ENCODE results near the gene RETREG3. TPM values are rescaled to one million over a fixed set of nuclear protein-coding genes. Genes with fewer than 3 reads are reported as not detected.
"Not testable (repeated sequence)": the region's sequence is repeated elsewhere in the genome, so short reads cannot be mapped to it uniquely, and the experiment has no call there.

The RETREG3 gene
- total RNA-seq, 6 donors from 2014 or later: 47.1 to 89.7 (median 59.9) TPM

DNA sequence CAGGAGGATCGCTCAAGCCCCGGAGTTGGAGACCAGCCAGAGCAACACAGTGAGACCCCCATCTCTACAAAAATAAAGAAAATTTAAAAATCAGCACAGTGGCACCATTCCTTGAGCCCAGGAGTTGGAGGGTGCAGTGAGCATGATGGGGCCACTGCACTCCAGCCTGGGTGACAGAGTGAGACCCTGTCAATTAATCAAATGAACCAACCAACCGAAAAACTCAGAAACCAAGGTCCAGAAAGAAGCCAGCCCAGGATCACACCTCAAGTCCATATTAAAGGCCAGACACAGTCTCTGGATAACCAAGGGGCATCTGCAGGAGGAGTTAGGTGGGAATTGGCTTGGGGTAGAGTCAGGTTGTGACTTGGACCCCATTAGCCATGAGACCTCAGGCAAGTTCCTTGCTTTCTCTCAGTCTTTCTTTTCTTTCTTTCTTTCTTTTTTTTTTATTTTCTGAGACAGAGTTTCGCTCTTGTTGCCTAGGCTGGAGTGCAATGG, 54.0 kb downstream of the RETREG3 start:
- no peaks in the 10 kb centered on the region for H3K9me3 ChIP-seq
- no peaks in the 10 kb centered on the region for H3K27me3 ChIP-seq
- H3K4me1 ChIP-seq: peaks cover 17 to 43% (median 26%) of the 10 kb centered on the region in 4 donors
- ATAC-seq (ENCODE audit: low FRiP score in 2 of 2) (no peak), DNase-seq (no peak)
- H3K27ac ChIP-seq: peak overlapping the region; percentile 82 to 96 (median 94)
- TF ChIP-seq, protein P1, sequence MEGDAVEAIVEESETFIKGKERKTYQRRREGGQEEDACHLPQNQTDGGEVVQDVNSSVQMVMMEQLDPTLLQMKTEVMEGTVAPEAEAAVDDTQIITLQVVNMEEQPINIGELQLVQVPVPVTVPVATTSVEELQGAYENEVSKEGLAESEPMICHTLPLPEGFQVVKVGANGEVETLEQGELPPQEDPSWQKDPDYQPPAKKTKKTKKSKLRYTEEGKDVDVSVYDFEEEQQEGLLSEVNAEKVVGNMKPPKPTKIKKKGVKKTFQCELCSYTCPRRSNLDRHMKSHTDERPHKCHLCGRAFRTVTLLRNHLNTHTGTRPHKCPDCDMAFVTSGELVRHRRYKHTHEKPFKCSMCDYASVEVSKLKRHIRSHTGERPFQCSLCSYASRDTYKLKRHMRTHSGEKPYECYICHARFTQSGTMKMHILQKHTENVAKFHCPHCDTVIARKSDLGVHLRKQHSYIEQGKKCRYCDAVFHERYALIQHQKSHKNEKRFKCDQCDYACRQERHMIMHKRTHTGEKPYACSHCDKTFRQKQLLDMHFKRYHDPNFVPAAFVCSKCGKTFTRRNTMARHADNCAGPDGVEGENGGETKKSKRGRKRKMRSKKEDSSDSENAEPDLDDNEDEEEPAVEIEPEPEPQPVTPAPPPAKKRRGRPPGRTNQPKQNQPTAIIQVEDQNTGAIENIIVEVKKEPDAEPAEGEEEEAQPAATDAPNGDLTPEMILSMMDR (IDR thresholded peaks at IDR 0.05): no peak
- TF ChIP-seq EP300 (IDR thresholded peaks at IDR 0.05): no peak
- TF ChIP-seq POLR2A (IDR thresholded peaks at IDR 0.05): no peak
- TF ChIP-seq POLR2AphosphoS5 (IDR thresholded peaks at IDR 0.05): no peak
- peak overlapping the region; percentile 59 to 95 (median 74) for H3K4me3 ChIP-seq
- 24% methylated on average over 4 of the region's 4 CpGs for WGBS, 2 donors
- peaks cover 0 to 6% (median 0%) of the 10 kb centered on the region in 4 donors for H3K36me3 ChIP-seq

DNA sequence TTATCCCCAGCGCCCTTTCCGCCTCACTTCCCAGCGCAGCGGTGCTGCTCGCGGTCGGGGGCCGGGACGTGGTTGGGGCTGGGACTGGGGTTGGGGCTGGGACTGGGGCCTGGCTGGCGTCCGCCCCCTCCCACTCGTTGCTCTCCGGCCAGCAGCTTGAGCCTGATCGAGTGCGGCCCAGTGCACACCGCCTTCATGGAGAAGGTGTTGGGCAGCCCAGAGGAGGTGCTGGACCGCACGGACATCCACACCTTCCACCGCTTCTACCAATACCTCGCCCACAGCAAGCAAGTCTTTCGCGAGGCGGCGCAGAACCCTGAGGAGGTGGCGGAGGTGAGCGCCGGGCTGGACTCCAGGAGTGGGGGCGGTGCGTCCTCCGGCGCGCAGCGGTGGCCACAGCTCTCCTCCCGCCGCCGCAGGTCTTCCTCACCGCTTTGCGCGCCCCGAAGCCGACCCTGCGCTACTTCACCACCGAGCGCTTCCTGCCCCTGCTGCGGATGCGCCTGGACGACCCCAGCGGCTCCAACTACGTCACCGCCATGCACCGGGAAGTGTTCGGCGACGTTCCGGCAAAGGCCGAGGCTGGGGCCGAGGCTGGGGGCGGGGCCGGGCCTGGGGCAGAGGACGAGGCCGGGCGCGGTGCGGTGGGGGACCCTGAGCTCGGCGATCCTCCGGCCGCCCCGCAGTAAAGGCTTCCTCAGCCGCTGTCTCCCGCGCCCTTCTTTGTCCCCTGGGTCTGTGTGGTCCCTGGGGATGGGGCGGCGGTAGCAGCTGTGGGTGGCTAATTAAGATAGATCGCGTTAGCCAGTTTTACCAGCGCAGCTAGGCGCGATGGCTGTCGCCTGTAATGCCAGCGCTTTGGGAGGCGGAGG, 54.7 kb downstream of the RETREG3 start:
- TF ChIP-seq EP300 (IDR thresholded peaks at IDR 0.05): peak in 1 of 4 donors; percentile 34
- TF ChIP-seq POLR2A (IDR thresholded peaks at IDR 0.05): peak in 3 of 4 donors; percentile 69 to 90 (median 72)
- TF ChIP-seq, protein P1 (IDR thresholded peaks at IDR 0.05): peak in 3 of 6 experiments; percentile 20 to 37 (median 34)
- TF ChIP-seq POLR2AphosphoS5 (IDR thresholded peaks at IDR 0.05): peak; percentile 92
- peak; percentile 92 to 97 for DNase-seq
- H3K9me3 ChIP-seq: no peaks in the 10 kb centered on the region
- 1% methylated on average over 37 to 42 of the region's 82 CpGs for WGBS, 2 donors
- H3K27me3 ChIP-seq: no peaks in the 10 kb centered on the region
- H3K27ac ChIP-seq: peak overlapping the region; percentile 82 to 96 (median 94)
- ATAC-seq (ENCODE audit: low FRiP score in 2 of 2): peak; percentile 88 to 96
- peaks cover 0 to 6% (median 0%) of the 10 kb centered on the region in 4 donors for H3K36me3 ChIP-seq
- peaks cover 17 to 36% (median 24%) of the 10 kb centered on the region in 4 donors for H3K4me1 ChIP-seq
- H3K4me3 ChIP-seq: peak overlapping the region; percentile 59 to 95 (median 74)

DNA sequence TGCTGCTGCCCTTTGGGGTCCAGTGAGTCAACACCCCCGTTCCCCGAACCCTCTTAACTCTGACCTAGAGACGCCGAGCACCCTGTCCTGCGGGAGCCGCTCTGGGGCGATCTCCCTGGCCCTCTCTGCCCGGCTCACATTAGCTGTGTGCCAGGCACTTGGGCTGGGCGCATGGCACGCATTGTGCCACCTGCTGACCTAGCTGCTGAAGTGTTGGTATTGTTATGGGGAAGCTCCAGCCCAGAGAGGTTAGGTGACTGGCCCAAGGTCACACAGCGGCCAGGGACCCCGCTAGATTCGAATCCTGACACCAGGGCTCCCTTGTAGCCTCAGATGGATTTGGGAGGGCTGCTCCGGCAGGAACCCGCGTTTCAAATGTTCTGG, 55.3 kb downstream of the RETREG3 start:
- H3K4me1 ChIP-seq: peaks cover 17 to 34% (median 23%) of the 10 kb centered on the region in 4 donors
- ATAC-seq (ENCODE audit: low FRiP score in 2 of 2) (peak in 1 of 2 donors; percentile 17), DNase-seq (peak; percentile 61 to 81)
- H3K9me3 ChIP-seq: no peaks in the 10 kb centered on the region
- H3K4me3 ChIP-seq: peak overlapping the region; percentile 59 to 95 (median 74)
- peak overlapping the region; percentile 82 to 96 (median 94) for H3K27ac ChIP-seq
- H3K36me3 ChIP-seq: peaks cover 0 to 6% (median 0%) of the 10 kb centered on the region in 4 donors
- no peaks in the 10 kb centered on the region for H3K27me3 ChIP-seq
- TF ChIP-seq, protein P1 (IDR thresholded peaks at IDR 0.05): no peak
- TF ChIP-seq EP300 (IDR thresholded peaks at IDR 0.05) (no peak), POLR2AphosphoS5 (IDR thresholded peaks at IDR 0.05) (no peak), POLR2A (IDR thresholded peaks at IDR 0.05) (no peak)
- WGBS, 2 donors: 67 to 78% methylated on average over 9 to 12 of the region's 16 CpGs

DNA sequence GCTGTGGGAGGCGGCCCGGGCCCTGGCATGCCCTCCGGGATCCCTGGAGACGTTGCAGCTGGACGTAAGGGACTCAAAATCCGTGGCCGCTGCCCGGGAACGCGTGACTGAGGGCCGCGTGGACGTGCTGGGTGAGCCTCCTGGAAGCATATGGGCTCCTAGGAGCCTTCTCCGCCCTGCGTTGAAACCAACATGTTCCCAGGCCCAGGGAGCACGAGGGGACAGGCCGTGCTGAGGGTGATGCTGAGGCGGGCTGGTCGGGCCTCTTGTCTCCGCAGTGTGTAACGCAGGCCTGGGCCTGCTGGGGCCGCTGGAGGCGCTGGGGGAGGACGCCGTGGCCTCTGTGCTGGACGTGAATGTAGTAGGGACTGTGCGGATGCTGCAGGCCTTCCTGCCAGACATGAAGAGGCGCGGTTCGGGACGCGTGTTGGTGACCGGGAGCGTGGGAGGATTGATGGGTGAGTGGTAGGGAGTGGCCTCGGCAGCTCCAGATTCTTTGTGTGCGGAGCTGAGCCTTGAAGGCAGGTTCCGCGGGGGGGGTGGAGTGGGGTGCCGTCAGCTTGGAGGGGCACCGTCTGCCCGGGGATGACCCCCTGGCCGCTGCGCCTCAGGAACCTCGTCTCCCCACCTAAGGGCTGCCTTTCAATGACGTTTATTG, 55.9 kb downstream of the RETREG3 start:
- H3K4me3 ChIP-seq: peak overlapping the region in 2 of 4 donors; percentile 59 to 88
- ATAC-seq (ENCODE audit: low FRiP score in 2 of 2): peak; percentile 13 to 36
- H3K36me3 ChIP-seq: peaks cover 0 to 6% (median 0%) of the 10 kb centered on the region in 4 donors
- H3K27ac ChIP-seq: peak overlapping the region in 2 of 4 donors; percentile 94 to 95
- peaks cover 17 to 40% (median 24%) of the 10 kb centered on the region in 4 donors for H3K4me1 ChIP-seq
- H3K9me3 ChIP-seq: no peaks in the 10 kb centered on the region
- DNase-seq: peak in 1 of 2 donors; percentile 86
- H3K27me3 ChIP-seq: no peaks in the 10 kb centered on the region
- TF ChIP-seq POLR2A (IDR thresholded peaks at IDR 0.05): no peak
- TF ChIP-seq, protein P1 (IDR thresholded peaks at IDR 0.05): peak in 1 of 6 experiments; percentile 4
- 77 to 82% methylated on average over 18 to 32 of the region's 45 CpGs for WGBS, 2 donors

DNA sequence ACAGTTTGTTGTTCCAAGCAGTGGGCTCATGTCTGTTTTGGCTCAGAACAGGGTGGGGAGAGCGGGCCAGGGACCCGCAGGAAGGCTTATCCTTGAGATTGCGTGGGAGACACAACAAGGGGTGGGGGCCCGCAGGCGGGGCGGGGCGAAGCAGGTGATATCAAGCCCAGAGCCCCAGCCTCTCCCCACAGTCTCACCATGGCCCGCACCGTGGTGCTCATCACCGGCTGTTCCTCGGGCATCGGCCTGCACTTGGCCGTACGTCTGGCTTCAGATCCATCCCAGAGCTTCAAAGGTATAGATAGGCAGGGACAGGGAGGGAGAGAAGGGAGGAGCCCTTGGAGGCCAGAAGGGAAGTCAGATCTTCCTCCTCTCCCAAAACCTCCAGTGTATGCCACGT, 56.4 kb downstream of the RETREG3 start, which contains the start of gene HSD17B1:
Gene HSD17B1, plus strand, starts transcription at position 188 of the 400 bp plus-strand sequence. Its CDS starts 11 bp downstream, at position 199.
- not testable (repeated sequence) for ATAC-seq (ENCODE audit: low FRiP score in 2 of 2); DNase-seq; H3K27me3 ChIP-seq; H3K9me3 ChIP-seq; H3K36me3 ChIP-seq
- Histone ChIP-seq H3K4me1 (peaks cover 17 to 46% (median 27%) of the 10 kb centered on the region in 4 donors), H3K27ac (peak within 1 kb of the TSS in 3 of 4 donors; percentile 94 to 96 (median 95)), H3K4me3 (peak within 1 kb of the TSS in 3 of 4 donors; percentile 59 to 95 (median 88))
- WGBS, 2 donors: 75 to 91% methylated on average over 2 to 15 of the region's 15 CpGs

Data from upper lobe of left lung (tissue), 6 donors.